Smooth muscle cell (in vitro differentiated cells): Measurements from ENCODE around the gene PADI6. TPM values are rescaled to one million over a fixed set of nuclear protein-coding genes. Genes with fewer than 3 reads are reported as not detected.

ENCODE experiments used
- DNase-seq: peaks from one replicate; lab custom pipeline; 2025; ENCODE audit not compliant: unreplicated experiment; lab: John Stamatoyannopoulos, UW
- H2AFZ ChIP-seq: fragments of 200-600 bp; sonication (generic); 2 replicates; pipeline ENCODE4 v1.6.0; 2016; ENCODE audit warnings: antibody characterized with exemption, low read depth, mild to moderate bottlenecking
- H3F3A ChIP-seq: fragments of 200-600 bp; sonication (generic); 2 replicates; pipeline ENCODE4 v1.6.0; 2017; ENCODE audit warnings: antibody characterized with exemption, low read depth
- H3K27ac ChIP-seq: fragments of 200-600 bp; sonication (generic); 2 replicates; pipeline ENCODE4 v1.5.1; 2016; ENCODE audit warnings: low read depth, mild to moderate bottlenecking
- H3K27me3 ChIP-seq: fragments of 200-600 bp; sonication (generic); 2 replicates; pipeline ENCODE4 v1.6.1; 2016; ENCODE audit warnings: low read depth, mild to moderate bottlenecking
- H3K36me3 ChIP-seq: fragments of 200-600 bp; sonication (generic); 2 replicates; pipeline ENCODE4 v1.5.1; 2016; ENCODE audit warnings: low read depth
- H3K4me1 ChIP-seq: fragments of 200-600 bp; sonication (generic); 2 replicates; pipeline ENCODE4 v1.5.1; 2016; ENCODE audit warnings: low read depth
- H3K4me2 ChIP-seq: fragments of 200-600 bp; sonication (generic); 2 replicates; pipeline ENCODE4 v1.6.0; 2016; ENCODE audit warnings: mild to moderate bottlenecking
- H3K4me3 ChIP-seq: fragments of 200-600 bp; sonication (generic); 2 replicates; pipeline ENCODE4 v1.5.1; 2016; ENCODE audit warnings: mild to moderate bottlenecking
- H3K79me2 ChIP-seq: fragments of 200-600 bp; sonication (generic); 2 replicates; pipeline ENCODE4 v1.6.0; 2016; ENCODE audit warnings: low read depth, mild to moderate bottlenecking
- H3K9ac ChIP-seq: fragments of 200-600 bp; sonication (generic); 2 replicates; pipeline ENCODE4 v1.6.0; 2016; ENCODE audit warnings: low read depth
- H3K9me3 ChIP-seq: fragments of 200-600 bp; sonication (generic); replicated peaks from 2 replicates; pipeline ENCODE4 v1.5.1; 2016; ENCODE audit warnings: low read depth
- H4K20me1 ChIP-seq: fragments of 200-600 bp; sonication (generic); 2 replicates; pipeline ENCODE4 v1.6.0; 2016; ENCODE audit warnings: low read depth
- WGBS: methylation state at CpG from one replicate; pipeline ENCODE4 v1.1.7; 2016; ENCODE audit warnings: low lambda C conversion rate; 5-methylcytosine and 5-hydroxymethylcytosine counted together
- polyA plus RNA-seq: library from polyadenylated mRNA; unstranded; fragments of >200 nt; fragmentation: Nextera tagmentation; extraction: Ambion mirVana; gene quantifications from 2 replicates; pipeline ENCODE4 v1.2.1, GENCODE V29; 2016
- total RNA-seq: library from RNA; depleted of rRNA; stranded (reverse); fragments of >200 nt; gene quantifications from 2 replicates; pipeline ENCODE4 v1.2.3, GENCODE V29; 2014
- TF ChIP-seq, protein P1 (sequence below): fragments of 200-600 bp; sonication (generic); IDR thresholded peaks from 2 replicates; pipeline ENCODE4 v1.5.1; 2017; ENCODE audit warnings: borderline replicate concordance, mild to moderate bottlenecking, antibody characterized with exemption; ENCODE audit not compliant: insufficient read depth, poor library complexity, severe bottlenecking

PADI6 gene
- total and polyA plus RNA-seq, 2 experiments from 2014 or later = not detected

DNA sequence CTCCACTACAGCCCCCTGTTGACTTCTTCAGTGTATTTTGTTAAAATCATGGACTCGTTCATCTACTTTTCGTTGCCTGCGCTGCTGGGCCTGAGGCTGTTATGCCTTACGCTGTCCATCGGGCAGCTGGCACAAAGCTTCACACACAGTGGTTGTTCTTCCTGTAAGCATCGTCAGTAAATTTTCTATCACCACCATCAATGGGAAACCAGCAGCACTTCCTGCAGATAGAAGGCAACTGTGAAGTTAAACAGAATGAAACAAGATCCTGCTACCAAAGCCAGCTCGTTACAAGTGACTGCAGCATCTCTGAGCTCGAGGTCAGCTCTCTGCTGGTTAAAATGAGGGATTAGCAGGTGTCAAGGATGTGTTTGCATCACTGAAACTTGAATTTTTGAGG lies 21.9 kb upstream of the PADI6 start:
- Histone ChIP-seq H4K20me1 (no peaks in the 10 kb centered on the region), H3K4me1 (no peaks in the 10 kb centered on the region), H3K9me3 (no peaks in the 10 kb centered on the region), H3K36me3 (no peaks in the 10 kb centered on the region), H3K4me2 (no peak overlapping the region), H3K27ac (no peak overlapping the region), H3K9ac (no peak overlapping the region), H2AFZ (no peak overlapping the region), H3K4me3 (no peak overlapping the region), H3K27me3 (peaks cover 3% of the 10 kb centered on the region), H3F3A (no peaks in the 10 kb centered on the region), H3K79me2 (no peaks in the 10 kb centered on the region)
- 71% methylated on average over 8 of the region's 8 CpGs for WGBS
- no peak for DNase-seq
- TF ChIP-seq, protein P1, sequence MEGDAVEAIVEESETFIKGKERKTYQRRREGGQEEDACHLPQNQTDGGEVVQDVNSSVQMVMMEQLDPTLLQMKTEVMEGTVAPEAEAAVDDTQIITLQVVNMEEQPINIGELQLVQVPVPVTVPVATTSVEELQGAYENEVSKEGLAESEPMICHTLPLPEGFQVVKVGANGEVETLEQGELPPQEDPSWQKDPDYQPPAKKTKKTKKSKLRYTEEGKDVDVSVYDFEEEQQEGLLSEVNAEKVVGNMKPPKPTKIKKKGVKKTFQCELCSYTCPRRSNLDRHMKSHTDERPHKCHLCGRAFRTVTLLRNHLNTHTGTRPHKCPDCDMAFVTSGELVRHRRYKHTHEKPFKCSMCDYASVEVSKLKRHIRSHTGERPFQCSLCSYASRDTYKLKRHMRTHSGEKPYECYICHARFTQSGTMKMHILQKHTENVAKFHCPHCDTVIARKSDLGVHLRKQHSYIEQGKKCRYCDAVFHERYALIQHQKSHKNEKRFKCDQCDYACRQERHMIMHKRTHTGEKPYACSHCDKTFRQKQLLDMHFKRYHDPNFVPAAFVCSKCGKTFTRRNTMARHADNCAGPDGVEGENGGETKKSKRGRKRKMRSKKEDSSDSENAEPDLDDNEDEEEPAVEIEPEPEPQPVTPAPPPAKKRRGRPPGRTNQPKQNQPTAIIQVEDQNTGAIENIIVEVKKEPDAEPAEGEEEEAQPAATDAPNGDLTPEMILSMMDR = no peak

DNA sequence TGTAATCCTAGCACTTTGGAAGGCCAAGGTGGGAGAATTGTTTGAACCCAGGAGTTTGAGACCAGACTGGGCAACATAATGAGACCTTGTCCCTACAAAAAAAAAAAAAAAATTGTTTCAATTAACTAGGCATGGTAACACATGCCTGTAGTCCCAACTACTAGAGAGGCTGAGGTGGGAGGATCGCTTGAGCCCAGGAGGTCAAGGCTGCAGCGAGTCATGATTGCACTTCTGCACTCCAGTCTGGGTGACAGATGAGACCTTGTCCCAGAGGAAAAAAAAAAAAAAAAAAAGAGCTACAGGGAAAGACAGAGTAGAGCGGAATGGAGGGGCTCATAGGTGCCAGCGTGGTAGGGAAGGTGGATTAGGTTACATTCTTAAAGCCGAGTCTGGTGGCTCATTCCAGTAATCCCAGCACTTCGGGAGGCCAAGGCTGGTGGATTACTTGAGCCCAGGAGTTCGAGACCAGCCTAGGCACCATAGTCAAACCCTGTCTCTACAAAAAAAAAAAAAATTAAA lies 21.0 kb upstream of the PADI6 start:
- H3K27ac ChIP-seq = no peak overlapping the region
- 89% methylated on average over 7 of the region's 7 CpGs for WGBS

DNA sequence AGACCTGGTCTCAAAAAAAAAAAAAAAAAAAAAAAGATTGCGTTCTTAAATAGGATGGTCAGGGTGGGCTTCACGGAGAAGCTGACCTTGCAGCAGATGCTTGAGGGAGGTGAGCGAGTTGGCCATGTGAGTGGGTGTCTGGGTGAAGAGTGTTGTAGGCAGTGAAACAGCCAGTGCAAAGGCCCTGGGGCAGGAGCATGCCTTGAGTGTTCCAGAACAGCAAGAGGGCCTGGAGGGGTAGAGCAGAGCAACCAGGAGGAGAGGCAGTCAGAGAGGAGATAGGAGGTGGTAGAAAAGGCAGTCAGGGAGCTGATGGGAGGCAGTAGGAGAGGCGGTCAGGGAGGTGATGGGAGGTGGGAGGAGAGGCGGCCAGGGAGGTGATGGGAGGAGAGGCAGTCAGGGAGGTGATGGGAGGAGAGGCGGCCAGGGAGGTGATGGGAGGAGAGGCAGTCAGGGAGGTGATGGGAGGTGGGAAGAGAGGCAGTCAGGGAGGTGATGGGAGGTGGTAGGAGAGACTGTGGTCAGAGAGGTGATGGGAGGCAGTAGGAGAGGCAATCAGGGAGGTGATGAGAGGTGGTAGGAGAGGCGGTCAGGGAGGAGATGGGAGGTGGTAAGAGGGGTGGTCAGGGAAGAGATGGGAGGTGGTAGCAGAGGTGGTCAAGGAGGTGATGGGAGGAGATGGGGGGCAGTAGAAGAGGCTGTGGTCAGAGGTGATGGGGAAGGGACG lies 20.2 kb upstream of the PADI6 start:
- Histone ChIP-seq H3K9me3 (no peaks in the 10 kb centered on the region), H3K36me3 (no peaks in the 10 kb centered on the region), H2AFZ (no peak overlapping the region), H3K4me3 (no peak overlapping the region), H4K20me1 (no peaks in the 10 kb centered on the region), H3F3A (no peaks in the 10 kb centered on the region), H3K4me1 (no peaks in the 10 kb centered on the region), H3K9ac (no peak overlapping the region), H3K27me3 (peaks cover 3% of the 10 kb centered on the region), H3K27ac (no peak overlapping the region), H3K4me2 (no peak overlapping the region), H3K79me2 (no peaks in the 10 kb centered on the region)
- WGBS = 93% methylated on average over 6 of the region's 8 CpGs
- TF ChIP-seq, protein P1 = no peak
- DNase-seq = no peak

More for the DNA sequence above, 21.0 kb upstream of the PADI6 start:
- DNase-seq = no peak
- H3F3A ChIP-seq = no peaks in the 10 kb centered on the region
- H2AFZ ChIP-seq = no peak overlapping the region
- TF ChIP-seq, protein P1 = no peak
- peaks cover 3% of the 10 kb centered on the region for H3K27me3 ChIP-seq
- H3K4me1 ChIP-seq = no peaks in the 10 kb centered on the region
- H3K36me3 ChIP-seq = no peaks in the 10 kb centered on the region
- no peaks in the 10 kb centered on the region for H4K20me1 ChIP-seq
- no peak overlapping the region for H3K4me3 ChIP-seq
- H3K9me3 ChIP-seq = no peaks in the 10 kb centered on the region
- H3K9ac ChIP-seq = no peak overlapping the region
- no peaks in the 10 kb centered on the region for H3K79me2 ChIP-seq
- H3K4me2 ChIP-seq = no peak overlapping the region
